Mammary epithelial cell (primary cell): Measurements from ENCODE around the gene LRRTM2.

ENCODE experiments used
- EZH2 ChIP-seq: IDR thresholded peaks from 2 replicates; pipeline ENCODE4 v1.6.1; 2012; ENCODE audit warnings: low read length, inconsistent platforms, borderline replicate concordance
- TF ChIP-seq, protein P1 (sequence below), 2 donors: IDR thresholded peaks in 1 of 2; conservative IDR thresholded peaks in 1 of 2; 2 replicates each; pipeline ENCODE4 v1.5.1; 2011 to 2012; ENCODE audit warnings: inconsistent platforms in 2 of 2, low read length in 2 of 2, mild to moderate bottlenecking in 2 of 2, control low read depth in 1 of 2, low read depth in 1 of 2; ENCODE audit not compliant: insufficient read depth in 1 of 2; ENCODE audit errors: extremely low read depth in 1 of 2

DNA sequence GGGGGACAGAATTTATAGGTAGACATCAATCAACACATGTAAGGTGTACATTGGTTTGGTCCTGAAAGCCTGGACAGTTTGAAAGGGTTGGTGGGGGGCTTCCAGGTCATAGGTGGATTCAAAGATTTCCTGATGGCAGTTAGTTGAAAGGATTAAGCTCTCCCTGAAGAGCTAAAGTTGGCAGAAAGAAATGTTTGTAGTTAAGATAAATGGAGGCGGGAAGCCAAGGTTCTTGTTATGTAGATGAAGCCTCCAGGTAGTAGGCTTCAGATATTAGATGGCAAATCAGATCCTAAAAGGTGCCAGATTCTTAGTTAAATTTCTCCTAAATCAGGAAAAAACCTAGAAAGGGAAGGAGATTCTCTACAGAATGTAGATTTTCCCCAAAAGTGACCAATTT lies 9.0 kb upstream of the LRRTM2 start:
- TF ChIP-seq, protein P1, sequence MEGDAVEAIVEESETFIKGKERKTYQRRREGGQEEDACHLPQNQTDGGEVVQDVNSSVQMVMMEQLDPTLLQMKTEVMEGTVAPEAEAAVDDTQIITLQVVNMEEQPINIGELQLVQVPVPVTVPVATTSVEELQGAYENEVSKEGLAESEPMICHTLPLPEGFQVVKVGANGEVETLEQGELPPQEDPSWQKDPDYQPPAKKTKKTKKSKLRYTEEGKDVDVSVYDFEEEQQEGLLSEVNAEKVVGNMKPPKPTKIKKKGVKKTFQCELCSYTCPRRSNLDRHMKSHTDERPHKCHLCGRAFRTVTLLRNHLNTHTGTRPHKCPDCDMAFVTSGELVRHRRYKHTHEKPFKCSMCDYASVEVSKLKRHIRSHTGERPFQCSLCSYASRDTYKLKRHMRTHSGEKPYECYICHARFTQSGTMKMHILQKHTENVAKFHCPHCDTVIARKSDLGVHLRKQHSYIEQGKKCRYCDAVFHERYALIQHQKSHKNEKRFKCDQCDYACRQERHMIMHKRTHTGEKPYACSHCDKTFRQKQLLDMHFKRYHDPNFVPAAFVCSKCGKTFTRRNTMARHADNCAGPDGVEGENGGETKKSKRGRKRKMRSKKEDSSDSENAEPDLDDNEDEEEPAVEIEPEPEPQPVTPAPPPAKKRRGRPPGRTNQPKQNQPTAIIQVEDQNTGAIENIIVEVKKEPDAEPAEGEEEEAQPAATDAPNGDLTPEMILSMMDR (conservative IDR thresholded peaks at IDR 0.05 in 1 of 2, IDR thresholded peaks at IDR 0.05 in 1 of 2; ENCODE audit: extremely low read depth in 1 of 2, insufficient read depth in 1 of 2, low read depth in 1 of 2, low read length in 2 of 2) = no peak
- TF ChIP-seq EZH2 = no peak
